Measurements from ENCODE around the gene HPSE2. TPM values are rescaled to one million over a fixed set of nuclear protein-coding genes. Genes with fewer than 3 reads are reported as not detected.

HPSE2 gene
- total and polyA plus RNA-seq, 4 donors, result 0.05 TPM; not detected in 3

DNA sequence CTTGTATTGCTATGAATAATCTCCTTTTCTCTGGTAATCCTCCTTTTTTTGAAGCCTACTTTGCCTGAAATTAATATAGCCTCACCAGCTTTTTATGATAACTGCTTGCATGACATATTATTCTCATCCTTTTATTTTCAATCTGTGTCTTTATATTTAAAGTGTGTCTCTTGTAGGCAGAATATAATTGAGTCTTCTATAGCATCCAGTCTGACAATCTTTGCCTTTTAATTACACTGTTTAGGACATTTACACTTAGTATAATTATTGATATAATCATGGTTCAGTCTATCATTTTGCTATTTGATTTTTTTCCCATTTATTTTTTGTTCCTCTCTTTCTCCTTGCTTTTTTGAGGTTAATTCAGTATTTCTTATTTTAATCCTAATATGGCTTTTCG, 548.0 kb downstream of the HPSE2 start:
- 44% methylated on average over 1 of the region's 1 CpG for WGBS
- peaks cover 0 to 4% (median 3%) of the 10 kb centered on the region in 4 donors for H3K9me3 ChIP-seq (ENCODE audit: control insufficient read depth in 4 of 4, low read length in 3 of 4)
- H3K27ac ChIP-seq (ENCODE audit: low read depth in 1 of 2, low read length in 2 of 2), result no peak overlapping the region
- no peak overlapping the region for H3K4me3 ChIP-seq (ENCODE audit: low read depth in 1 of 3, low read length in 3 of 3)
- no peak overlapping the region for H3K9ac ChIP-seq (ENCODE audit: low read depth in 1 of 2, low read length in 2 of 2)
- H3K36me3 ChIP-seq (ENCODE audit: control insufficient read depth in 4 of 4, insufficient read depth in 3 of 4, low read depth in 1 of 4, low read length in 3 of 4), result no peaks in the 10 kb centered on the region
- no peak for DNase-seq (ENCODE audit: low spot score)
- no peaks in the 10 kb centered on the region for H3K27me3 ChIP-seq (ENCODE audit: control insufficient read depth in 4 of 4, insufficient read depth in 4 of 4, low read length in 3 of 4)
- no peak for TF ChIP-seq JUND (IDR thresholded peaks at IDR 0.05)
- TF ChIP-seq, protein P1, sequence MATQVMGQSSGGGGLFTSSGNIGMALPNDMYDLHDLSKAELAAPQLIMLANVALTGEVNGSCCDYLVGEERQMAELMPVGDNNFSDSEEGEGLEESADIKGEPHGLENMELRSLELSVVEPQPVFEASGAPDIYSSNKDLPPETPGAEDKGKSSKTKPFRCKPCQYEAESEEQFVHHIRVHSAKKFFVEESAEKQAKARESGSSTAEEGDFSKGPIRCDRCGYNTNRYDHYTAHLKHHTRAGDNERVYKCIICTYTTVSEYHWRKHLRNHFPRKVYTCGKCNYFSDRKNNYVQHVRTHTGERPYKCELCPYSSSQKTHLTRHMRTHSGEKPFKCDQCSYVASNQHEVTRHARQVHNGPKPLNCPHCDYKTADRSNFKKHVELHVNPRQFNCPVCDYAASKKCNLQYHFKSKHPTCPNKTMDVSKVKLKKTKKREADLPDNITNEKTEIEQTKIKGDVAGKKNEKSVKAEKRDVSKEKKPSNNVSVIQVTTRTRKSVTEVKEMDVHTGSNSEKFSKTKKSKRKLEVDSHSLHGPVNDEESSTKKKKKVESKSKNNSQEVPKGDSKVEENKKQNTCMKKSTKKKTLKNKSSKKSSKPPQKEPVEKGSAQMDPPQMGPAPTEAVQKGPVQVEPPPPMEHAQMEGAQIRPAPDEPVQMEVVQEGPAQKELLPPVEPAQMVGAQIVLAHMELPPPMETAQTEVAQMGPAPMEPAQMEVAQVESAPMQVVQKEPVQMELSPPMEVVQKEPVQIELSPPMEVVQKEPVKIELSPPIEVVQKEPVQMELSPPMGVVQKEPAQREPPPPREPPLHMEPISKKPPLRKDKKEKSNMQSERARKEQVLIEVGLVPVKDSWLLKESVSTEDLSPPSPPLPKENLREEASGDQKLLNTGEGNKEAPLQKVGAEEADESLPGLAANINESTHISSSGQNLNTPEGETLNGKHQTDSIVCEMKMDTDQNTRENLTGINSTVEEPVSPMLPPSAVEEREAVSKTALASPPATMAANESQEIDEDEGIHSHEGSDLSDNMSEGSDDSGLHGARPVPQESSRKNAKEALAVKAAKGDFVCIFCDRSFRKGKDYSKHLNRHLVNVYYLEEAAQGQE (IDR thresholded peaks at IDR 0.05), result no peak
- no peak for TF ChIP-seq GABPA (IDR thresholded peaks at IDR 0.05 in 1 of 2, conservative IDR thresholded peaks at IDR 0.05 in 1 of 2)
- TF ChIP-seq TAF1 (conservative IDR thresholded peaks at IDR 0.05), result no peak
- no peak for TF ChIP-seq EGR1 (IDR thresholded peaks at IDR 0.05; ENCODE audit: low read depth in 2 of 2)
- no peak for TF ChIP-seq YY1 (IDR thresholded peaks at IDR 0.05)
- TF ChIP-seq SP1 (IDR thresholded peaks at IDR 0.05), result no peak
- TF ChIP-seq FOXA1 (IDR thresholded peaks at IDR 0.05), result no peak
- TF ChIP-seq, protein P2, sequence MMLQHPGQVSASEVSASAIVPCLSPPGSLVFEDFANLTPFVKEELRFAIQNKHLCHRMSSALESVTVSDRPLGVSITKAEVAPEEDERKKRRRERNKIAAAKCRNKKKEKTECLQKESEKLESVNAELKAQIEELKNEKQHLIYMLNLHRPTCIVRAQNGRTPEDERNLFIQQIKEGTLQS (IDR thresholded peaks at IDR 0.05), result no peak
- TF ChIP-seq, protein P3, sequence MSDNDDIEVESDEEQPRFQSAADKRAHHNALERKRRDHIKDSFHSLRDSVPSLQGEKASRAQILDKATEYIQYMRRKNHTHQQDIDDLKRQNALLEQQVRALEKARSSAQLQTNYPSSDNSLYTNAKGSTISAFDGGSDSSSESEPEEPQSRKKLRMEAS (IDR thresholded peaks at IDR 0.05), result no peak
- H3K4me1 ChIP-seq (ENCODE audit: control insufficient read depth in 4 of 4, insufficient read depth in 4 of 4, low read length in 3 of 4), result peaks cover 3 to 16% (median 8%) of the 10 kb centered on the region in 4 donors

DNA sequence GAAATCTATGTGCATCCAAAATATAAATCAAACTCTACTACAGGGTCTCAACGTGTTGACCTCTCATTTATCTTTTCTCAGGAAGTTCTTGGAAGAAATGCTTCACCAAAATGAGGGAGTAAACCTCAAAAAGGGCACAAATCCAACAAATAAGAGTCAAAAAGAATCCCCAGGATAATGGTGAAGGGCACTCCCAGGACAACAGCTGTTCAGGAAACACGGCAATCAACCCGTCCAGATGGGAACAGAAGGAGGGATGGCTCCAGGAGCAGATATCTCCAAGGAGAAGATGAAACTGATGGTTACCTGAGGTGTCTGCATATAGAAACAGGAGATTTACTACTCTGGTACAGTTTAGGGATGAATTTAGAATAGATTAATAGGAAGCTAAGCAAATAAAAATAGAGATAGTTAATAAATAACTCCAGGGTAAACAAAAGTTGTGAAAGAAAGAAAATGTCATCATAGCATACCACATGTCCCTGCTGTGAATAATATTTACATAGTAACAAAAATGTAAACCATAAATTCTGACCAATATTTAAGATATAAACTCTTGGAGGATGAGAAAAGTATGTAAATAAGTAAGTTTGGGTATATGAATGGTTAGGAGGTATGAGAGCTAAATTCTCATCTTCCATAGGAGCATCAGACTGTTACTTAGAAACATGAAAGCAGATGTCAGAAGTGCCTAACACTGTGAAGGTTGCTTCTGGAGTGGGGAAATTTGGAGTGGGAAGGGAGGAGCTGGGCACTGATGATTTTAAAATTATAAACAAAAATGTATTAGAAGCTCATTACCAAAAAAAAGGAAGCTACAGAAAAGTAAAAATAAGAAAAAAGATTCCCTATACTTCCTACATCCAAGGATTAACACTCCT, 551.4 kb downstream of the HPSE2 start:
- Histone ChIP-seq H3K9ac (ENCODE audit: low read depth in 1 of 2, low read length in 2 of 2) (no peak overlapping the region), H3K9me3 (ENCODE audit: control insufficient read depth in 4 of 4, low read length in 3 of 4) (peaks cover 0 to 4% (median 3%) of the 10 kb centered on the region in 4 donors), H3K27me3 (ENCODE audit: control insufficient read depth in 4 of 4, insufficient read depth in 4 of 4, low read length in 3 of 4) (no peaks in the 10 kb centered on the region), H3K4me3 (ENCODE audit: low read depth in 1 of 3, low read length in 3 of 3) (peak overlapping the region in 2 of 3 donors; percentile 29 to 44), H3K27ac (ENCODE audit: low read depth in 1 of 2, low read length in 2 of 2) (peak overlapping the region; percentile 71 to 85), H3K4me1 (ENCODE audit: control insufficient read depth in 4 of 4, insufficient read depth in 4 of 4, low read length in 3 of 4) (peaks cover 3 to 16% (median 8%) of the 10 kb centered on the region in 4 donors), H3K36me3 (ENCODE audit: control insufficient read depth in 4 of 4, insufficient read depth in 3 of 4, low read depth in 1 of 4, low read length in 3 of 4) (no peaks in the 10 kb centered on the region)
- TF ChIP-seq FOXA1 (IDR thresholded peaks at IDR 0.05) (no peak), FOXA2 (IDR thresholded peaks at IDR 0.05) (peak; percentile 68), SP1 (IDR thresholded peaks at IDR 0.05) (no peak), HNF4G (IDR thresholded peaks at IDR 0.05) (no peak), YY1 (IDR thresholded peaks at IDR 0.05) (peak; percentile 42), EGR1 (IDR thresholded peaks at IDR 0.05; ENCODE audit: low read depth in 2 of 2) (no peak)
- TF ChIP-seq, protein P1 (IDR thresholded peaks at IDR 0.05), result no peak
- TF ChIP-seq, protein P2 (IDR thresholded peaks at IDR 0.05), result peak; percentile 49
- WGBS, result 10% methylated on average over 3 of the region's 3 CpGs
- DNase-seq (ENCODE audit: low spot score), result no peak
